A549 (cell line): ENCODE results near the gene PAN3.

ENCODE experiments used
- CBX8 ChIP-seq: fragments of 200-600 bp; sonication (generic); IDR thresholded peaks from 2 replicates; pipeline ENCODE4 v1.6.1; 2016
- JUN ChIP-seq, 2 experiments: fragments of >200 bp; sonication (Bioruptor Twin); formaldehyde crosslinking; IDR thresholded peaks; 2 replicates in 1 of 2; 3 replicates in 1 of 2; pipeline ENCODE4 v1.6.1; 2016 to 2017
- MAFK ChIP-seq: fragments of 450-650 bp; IDR thresholded peaks from 2 replicates; pipeline ENCODE4 v1.6.1; 2014; ENCODE audit not compliant: partially characterized antibody
- POLR2A ChIP-seq: IDR thresholded peaks from 2 replicates; pipeline ENCODE4 v1.6.1; 2012; ENCODE audit warnings: mild to moderate bottlenecking, low read length
- RAD21 ChIP-seq, 2 experiments: fragments of >200 bp in 1 of 2; sonication (Bioruptor Twin) in 1 of 2; formaldehyde crosslinking in 1 of 2; IDR thresholded peaks in 1 of 2; conservative IDR thresholded peaks in 1 of 2; 2 replicates in 1 of 2; 3 replicates in 1 of 2; pipeline ENCODE4 v1.6.1; 2012 to 2018; ENCODE audit warnings: inconsistent platforms in 1 of 2
- RCOR1 ChIP-seq: fragments of 150-350 bp; IDR thresholded peaks from 2 replicates; pipeline ENCODE4 v1.6.1; 2014; ENCODE audit warnings: antibody characterized with exemption, low read length, low read depth
- RFX5 ChIP-seq: fragments of 450-650 bp; IDR thresholded peaks from 2 replicates; pipeline ENCODE4 v1.7.1; 2014; ENCODE audit warnings: antibody characterized with exemption, mild to moderate bottlenecking, moderate library complexity
- TF ChIP-seq, protein P1 (sequence below): fragments of >200 bp; sonication (Bioruptor Twin); formaldehyde crosslinking; IDR thresholded peaks from 3 replicates; pipeline ENCODE4 v1.5.1; 2016
- TF ChIP-seq, protein P2 (sequence below): fragments of 200-600 bp; sonication (generic); IDR thresholded peaks from 2 replicates; pipeline ENCODE4 v1.6.1; 2016; ENCODE audit warnings: antibody characterized with exemption, mild to moderate bottlenecking, moderate library complexity

DNA sequence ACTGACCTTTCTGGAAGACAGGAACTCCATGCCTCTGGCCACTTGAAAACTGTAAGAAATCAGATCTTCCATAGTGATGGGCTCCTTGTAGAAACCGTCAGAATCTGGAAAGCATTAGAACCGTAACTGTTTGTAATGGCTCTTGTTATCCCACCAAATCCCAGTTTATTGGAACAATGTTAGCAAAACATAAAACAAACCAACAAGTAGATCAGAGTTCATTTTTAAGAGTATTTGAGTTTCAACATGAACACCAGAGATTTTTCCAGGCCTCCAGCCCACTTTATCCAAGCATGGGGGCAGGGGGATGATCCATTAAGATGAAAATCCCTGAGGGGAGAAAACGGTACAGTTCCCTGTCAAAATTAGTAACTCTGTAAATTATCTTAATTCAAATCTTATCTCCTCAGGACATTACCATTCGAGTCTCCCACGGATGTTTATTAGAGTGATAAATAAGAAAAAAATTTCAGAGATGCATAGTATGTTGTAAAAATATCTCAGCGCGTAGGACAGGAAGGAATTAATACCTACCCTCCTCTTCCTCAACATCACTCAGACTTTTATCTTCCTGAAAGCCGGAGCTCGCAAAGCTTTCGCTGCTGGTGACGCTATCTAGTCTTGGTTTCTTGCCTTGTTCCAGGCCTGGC lies 184.0 kb downstream of the PAN3 start:
- TF ChIP-seq POLR2A (no peak), CBX8 (no peak), RCOR1 (no peak), RAD21 (conservative IDR thresholded peaks at IDR 0.05 in 1 of 2, IDR thresholded peaks at IDR 0.05 in 1 of 2) (no peak), JUN (IDR thresholded peaks at IDR 0.05) (no peak), RFX5 (no peak), MAFK (no peak)
- TF ChIP-seq, protein P1, sequence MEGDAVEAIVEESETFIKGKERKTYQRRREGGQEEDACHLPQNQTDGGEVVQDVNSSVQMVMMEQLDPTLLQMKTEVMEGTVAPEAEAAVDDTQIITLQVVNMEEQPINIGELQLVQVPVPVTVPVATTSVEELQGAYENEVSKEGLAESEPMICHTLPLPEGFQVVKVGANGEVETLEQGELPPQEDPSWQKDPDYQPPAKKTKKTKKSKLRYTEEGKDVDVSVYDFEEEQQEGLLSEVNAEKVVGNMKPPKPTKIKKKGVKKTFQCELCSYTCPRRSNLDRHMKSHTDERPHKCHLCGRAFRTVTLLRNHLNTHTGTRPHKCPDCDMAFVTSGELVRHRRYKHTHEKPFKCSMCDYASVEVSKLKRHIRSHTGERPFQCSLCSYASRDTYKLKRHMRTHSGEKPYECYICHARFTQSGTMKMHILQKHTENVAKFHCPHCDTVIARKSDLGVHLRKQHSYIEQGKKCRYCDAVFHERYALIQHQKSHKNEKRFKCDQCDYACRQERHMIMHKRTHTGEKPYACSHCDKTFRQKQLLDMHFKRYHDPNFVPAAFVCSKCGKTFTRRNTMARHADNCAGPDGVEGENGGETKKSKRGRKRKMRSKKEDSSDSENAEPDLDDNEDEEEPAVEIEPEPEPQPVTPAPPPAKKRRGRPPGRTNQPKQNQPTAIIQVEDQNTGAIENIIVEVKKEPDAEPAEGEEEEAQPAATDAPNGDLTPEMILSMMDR = no peak
- TF ChIP-seq, protein P2, sequence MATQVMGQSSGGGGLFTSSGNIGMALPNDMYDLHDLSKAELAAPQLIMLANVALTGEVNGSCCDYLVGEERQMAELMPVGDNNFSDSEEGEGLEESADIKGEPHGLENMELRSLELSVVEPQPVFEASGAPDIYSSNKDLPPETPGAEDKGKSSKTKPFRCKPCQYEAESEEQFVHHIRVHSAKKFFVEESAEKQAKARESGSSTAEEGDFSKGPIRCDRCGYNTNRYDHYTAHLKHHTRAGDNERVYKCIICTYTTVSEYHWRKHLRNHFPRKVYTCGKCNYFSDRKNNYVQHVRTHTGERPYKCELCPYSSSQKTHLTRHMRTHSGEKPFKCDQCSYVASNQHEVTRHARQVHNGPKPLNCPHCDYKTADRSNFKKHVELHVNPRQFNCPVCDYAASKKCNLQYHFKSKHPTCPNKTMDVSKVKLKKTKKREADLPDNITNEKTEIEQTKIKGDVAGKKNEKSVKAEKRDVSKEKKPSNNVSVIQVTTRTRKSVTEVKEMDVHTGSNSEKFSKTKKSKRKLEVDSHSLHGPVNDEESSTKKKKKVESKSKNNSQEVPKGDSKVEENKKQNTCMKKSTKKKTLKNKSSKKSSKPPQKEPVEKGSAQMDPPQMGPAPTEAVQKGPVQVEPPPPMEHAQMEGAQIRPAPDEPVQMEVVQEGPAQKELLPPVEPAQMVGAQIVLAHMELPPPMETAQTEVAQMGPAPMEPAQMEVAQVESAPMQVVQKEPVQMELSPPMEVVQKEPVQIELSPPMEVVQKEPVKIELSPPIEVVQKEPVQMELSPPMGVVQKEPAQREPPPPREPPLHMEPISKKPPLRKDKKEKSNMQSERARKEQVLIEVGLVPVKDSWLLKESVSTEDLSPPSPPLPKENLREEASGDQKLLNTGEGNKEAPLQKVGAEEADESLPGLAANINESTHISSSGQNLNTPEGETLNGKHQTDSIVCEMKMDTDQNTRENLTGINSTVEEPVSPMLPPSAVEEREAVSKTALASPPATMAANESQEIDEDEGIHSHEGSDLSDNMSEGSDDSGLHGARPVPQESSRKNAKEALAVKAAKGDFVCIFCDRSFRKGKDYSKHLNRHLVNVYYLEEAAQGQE = no peak
